Activated CD8-positive, alpha-beta memory T cell treated with anti-CD3 and anti-CD28 coated beads, Interleukin-2, amount 10 ng/mL, durations not matched to agents 7 days and 5 days (primary cell): ENCODE results near the gene STK16. TPM values are rescaled to one million over a fixed set of nuclear protein-coding genes. Genes with fewer than 3 reads are reported as not detected.
"Not testable (repeated sequence)": the region's sequence is repeated elsewhere in the genome, so short reads cannot be mapped to it uniquely, and the experiment has no call there.

ENCODE experiments used
- ATAC-seq: fragments of 150-1000 bp; cut with Tn5 transposase; one replicate; pipeline ENCODE4 v1.10.0; 2021; ENCODE audit warnings: moderate library complexity
- CTCF ChIA-PET: fragments of 350-600 bp; sonication (Branson Sonifier 250); formaldehyde crosslinking; loops from one replicate; lab custom pipeline; 2021; ENCODE audit warnings: antibody characterized with exemption; lab: Charles Lee
- DNase-seq: peaks from one replicate; pipeline ENCODE4 v3.0.0-alpha.2; 2020
- H3K27ac Mint-ChIP-seq: one replicate; pipeline ENCODE4 v1.8.0; 2021; ENCODE audit warnings: mild to moderate bottlenecking, mixed read lengths
- H3K27me3 Mint-ChIP-seq: one replicate; pipeline ENCODE4 v1.8.0; 2021; ENCODE audit warnings: mixed read lengths
- H3K36me3 Mint-ChIP-seq: one replicate; pipeline ENCODE4 v1.8.0; 2021; ENCODE audit warnings: mild to moderate bottlenecking, mixed read lengths
- H3K4me1 Mint-ChIP-seq: one replicate; pipeline ENCODE4 v1.8.0; 2021; ENCODE audit warnings: mixed read lengths
- H3K4me3 Mint-ChIP-seq: one replicate; pipeline ENCODE4 v1.8.0; 2021; ENCODE audit warnings: mild to moderate bottlenecking, moderate library complexity, mixed read lengths
- H3K9me3 Mint-ChIP-seq: one replicate; pipeline ENCODE4 v1.8.0; 2022; ENCODE audit warnings: low read depth, mixed read lengths
- total RNA-seq, 2 experiments: library from RNA; stranded (reverse); gene quantifications; one replicate each; pipeline ENCODE4 v1.2.3, GENCODE V29; 2021

STK16 gene
- total RNA-seq, 2 experiments from 2014 or later = 37.3 to 41.7 TPM

DNA sequence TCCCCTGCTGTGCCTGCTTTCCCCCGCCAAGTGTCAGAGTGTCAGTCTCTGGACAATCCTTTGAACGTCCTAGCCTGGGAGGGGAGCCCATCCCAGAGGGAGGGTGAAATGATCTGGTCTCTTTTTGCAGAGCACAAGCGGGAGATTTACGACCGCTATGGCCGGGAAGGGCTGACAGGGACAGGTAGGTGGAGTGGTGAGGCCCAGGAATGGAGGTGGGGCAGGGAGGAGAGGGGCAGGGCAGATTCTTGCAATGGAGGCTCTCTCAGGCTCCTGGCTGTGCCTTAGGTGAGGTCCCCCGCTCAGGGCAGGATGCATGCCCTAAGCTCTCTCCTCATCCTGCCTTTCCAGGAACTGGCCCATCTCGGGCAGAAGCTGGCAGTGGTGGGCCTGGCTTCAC is 36.3 kb downstream of the STK16 start:
- ATAC-seq (no peak), DNase-seq (no peak)
- CTCF ChIA-PET = interaction anchor here (0.8 to 14.8 kb wide), 3 partner anchors 11 to 127 kb away, joined by 3 to 260 read pairs (median 3); partner anchors contain the start of genes ANKZF1 and ATG9A
- H3K9me3 Mint-ChIP-seq = no peaks in the 10 kb centered on the region
- H3K4me3 Mint-ChIP-seq = no peak overlapping the region
- peaks cover 12% of the 10 kb centered on the region for H3K36me3 Mint-ChIP-seq
- H3K27ac Mint-ChIP-seq = peak overlapping the region; percentile 33
- H3K27me3 Mint-ChIP-seq = no peaks in the 10 kb centered on the region
- H3K4me1 Mint-ChIP-seq = peaks cover 32% of the 10 kb centered on the region

DNA sequence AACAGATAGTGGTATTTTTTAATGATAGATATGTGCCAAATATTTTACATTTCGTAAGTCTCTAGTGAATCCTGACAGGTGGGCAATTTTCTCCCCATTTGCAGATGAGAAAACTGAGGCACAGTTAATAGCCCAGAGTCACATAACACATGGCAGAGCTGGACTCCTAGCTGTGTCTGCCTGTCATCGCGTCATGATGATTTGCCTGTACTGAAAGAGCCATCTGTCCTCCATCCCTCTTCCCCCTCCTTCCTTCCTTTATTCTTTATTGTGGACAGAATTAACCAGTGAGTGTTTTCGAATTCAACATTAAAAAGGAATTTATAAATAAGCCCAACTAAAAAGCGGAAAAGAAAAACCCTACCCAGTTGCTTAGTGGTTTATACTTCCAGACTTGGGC is 37.1 kb downstream of the STK16 start:
- H3K4me3 Mint-ChIP-seq = no peak overlapping the region
- DNase-seq (no peak), ATAC-seq (no peak)
- no peak overlapping the region for H3K27ac Mint-ChIP-seq
- CTCF ChIA-PET = interaction anchor here (0.6 to 14.8 kb wide), 3 partner anchors 10 to 128 kb away, joined by 3 to 260 read pairs (median 3); no protein-coding TSS in a partner anchor
- no peaks in the 10 kb centered on the region for H3K27me3 Mint-ChIP-seq
- H3K36me3 Mint-ChIP-seq = peaks cover 12% of the 10 kb centered on the region
- H3K9me3 Mint-ChIP-seq = no peaks in the 10 kb centered on the region
- H3K4me1 Mint-ChIP-seq = peaks cover 29% of the 10 kb centered on the region

DNA sequence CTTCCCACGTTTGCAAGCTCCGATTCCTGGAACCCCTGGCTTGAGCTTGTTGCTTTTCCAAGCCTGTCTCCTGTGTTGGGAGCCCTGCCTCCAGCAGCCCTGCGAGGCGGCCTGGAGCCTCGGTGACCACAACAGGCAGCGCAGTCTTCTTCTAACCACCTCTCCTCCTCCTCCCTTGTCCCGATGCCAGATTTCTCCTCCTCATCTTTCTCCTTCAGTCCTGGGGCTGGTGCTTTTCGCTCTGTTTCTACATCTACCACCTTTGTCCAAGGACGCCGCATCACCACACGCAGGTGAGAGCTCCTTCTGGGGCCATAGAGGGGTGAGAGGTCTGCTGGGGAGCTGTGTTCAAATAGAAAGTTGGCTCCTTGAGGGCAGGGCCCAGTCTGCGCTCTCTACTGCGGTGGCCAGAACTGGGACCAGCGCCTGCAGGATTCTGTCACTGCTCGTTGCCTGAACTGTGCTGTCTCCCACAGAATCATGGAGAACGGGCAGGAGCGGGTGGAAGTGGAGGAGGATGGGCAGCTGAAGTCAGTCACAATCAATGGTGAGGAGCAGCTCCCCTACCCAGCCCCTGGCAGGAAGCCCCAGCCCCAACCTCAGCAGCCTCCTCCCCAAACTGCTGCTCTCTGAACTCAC is 37.8 kb downstream of the STK16 start:
- ATAC-seq (no peak), DNase-seq (no peak)
- Mint-ChIP-seq H3K4me3 (no peak overlapping the region), H3K9me3 (no peaks in the 10 kb centered on the region), H3K27ac (peak overlapping the region; percentile 3), H3K4me1 (peaks cover 23% of the 10 kb centered on the region), H3K36me3 (peaks cover 12% of the 10 kb centered on the region), H3K27me3 (no peaks in the 10 kb centered on the region)
- CTCF ChIA-PET = interaction anchor here (1.5 to 14.8 kb wide), 2 partner anchors 9 to 128 kb away, joined by 3 to 260 read pairs; no protein-coding TSS in a partner anchor

DNA sequence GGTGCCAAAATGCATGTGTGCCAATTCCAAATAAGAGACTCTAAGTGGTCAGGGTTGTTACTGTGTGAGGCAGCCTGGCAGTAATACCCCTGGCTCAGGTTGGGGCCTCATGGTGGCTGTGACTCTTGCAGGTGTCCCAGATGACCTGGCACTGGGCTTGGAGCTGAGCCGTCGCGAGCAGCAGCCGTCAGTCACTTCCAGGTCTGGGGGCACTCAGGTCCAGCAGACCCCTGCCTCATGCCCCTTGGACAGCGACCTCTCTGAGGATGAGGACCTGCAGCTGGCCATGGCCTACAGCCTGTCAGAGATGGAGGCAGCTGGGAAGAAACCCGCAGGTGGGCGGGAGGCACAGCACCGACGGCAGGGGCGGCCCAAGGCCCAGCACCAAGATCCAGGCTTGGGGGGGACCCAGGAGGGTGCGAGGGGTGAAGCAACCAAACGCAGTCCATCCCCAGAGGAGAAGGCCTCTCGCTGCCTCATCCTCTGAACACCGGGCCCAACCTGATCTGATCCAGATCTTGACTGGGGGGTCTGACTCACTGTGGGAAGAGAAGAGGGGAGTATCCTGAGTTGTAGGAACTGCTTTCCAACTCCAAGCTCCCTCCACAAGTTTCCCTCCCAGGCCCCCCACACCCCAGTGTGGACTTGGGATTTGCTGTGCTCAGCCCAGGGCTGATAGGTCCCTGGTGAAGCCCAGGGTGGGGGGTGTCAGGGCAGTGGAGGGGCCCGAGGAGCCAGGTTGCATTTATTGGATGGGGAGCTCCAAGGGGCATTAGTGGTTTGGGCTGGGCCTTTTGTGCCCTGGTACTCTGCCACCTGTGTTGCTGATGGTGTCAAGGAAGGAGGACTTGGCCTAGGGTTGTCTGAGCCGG is 39.5 kb downstream of the STK16 start:
- H3K4me1 Mint-ChIP-seq = peaks cover 13% of the 10 kb centered on the region
- peaks cover 10% of the 10 kb centered on the region for H3K36me3 Mint-ChIP-seq
- H3K27ac Mint-ChIP-seq = no peak overlapping the region
- ATAC-seq = no peak
- CTCF ChIA-PET = interaction anchor here (2.4 to 14.8 kb wide), 2 partner anchors 8 to 125 kb away, joined by 5 to 260 read pairs; no protein-coding TSS in a partner anchor
- DNase-seq = no peak
- no peak overlapping the region for H3K4me3 Mint-ChIP-seq
- no peaks in the 10 kb centered on the region for H3K9me3 Mint-ChIP-seq
- no peaks in the 10 kb centered on the region for H3K27me3 Mint-ChIP-seq

DNA sequence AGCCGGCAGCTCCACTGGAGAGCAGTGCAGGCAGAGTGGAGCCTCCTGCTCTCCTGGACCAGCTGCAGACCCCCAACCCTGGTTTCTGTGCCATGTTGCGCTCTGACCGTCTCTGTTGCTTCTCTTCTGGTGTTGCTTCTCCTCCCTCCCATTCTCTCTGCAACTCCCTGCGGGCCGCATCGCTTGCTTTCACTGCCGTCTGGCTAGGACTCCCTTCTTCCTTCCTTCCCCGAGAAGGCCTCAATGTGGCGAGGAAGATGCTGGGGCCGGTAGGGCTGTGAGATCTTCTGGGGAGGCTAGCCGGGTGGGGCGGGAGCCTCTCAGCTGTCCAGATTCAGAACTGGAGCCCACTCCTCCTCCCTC is 40.1 kb downstream of the STK16 start:
- DNase-seq = no peak
- CTCF ChIA-PET = interaction anchor here (0.6 to 14.8 kb wide), 4 partner anchors 7 to 126 kb away, joined by 3 to 260 read pairs (median 5); no protein-coding TSS in a partner anchor
- Mint-ChIP-seq H3K27ac (no peak overlapping the region), H3K27me3 (no peaks in the 10 kb centered on the region), H3K4me3 (no peak overlapping the region), H3K36me3 (peaks cover 8% of the 10 kb centered on the region), H3K9me3 (no peaks in the 10 kb centered on the region), H3K4me1 (peaks cover 7% of the 10 kb centered on the region)
- ATAC-seq = no peak

DNA sequence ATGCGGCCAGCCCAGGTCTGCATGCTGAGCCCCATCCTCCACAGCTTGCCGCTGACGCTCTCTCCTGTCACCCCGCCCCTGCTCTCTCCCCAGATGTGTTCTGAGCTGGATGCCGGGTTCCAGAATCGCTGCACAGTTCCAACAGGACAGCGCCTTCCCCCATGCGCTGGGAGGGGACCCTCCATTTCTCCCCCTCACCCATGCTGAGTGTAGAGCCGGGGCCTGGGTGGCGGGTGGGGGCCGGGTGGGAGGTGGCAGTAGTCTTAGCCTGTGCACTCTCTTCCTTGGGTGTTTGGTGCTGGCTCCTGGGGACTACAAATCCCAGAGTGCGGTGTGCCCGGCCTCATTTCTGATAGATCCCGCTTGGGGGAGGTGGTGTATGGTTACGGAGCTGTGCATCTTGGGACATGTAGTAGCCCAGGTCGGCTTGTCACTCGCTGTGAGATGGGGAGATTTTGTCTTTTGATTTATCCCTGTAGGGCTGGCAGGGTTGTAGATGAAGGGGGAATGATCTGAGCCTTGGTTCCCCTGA is 40.7 kb downstream of the STK16 start:
- no peaks in the 10 kb centered on the region for H3K27me3 Mint-ChIP-seq
- ATAC-seq (no peak), DNase-seq (no peak)
- CTCF ChIA-PET = interaction anchor here (0.6 to 14.8 kb wide), 5 partner anchors 6 to 127 kb away, joined by 3 to 260 read pairs (median 5); no protein-coding TSS in a partner anchor
- no peaks in the 10 kb centered on the region for H3K9me3 Mint-ChIP-seq
- no peak overlapping the region for H3K27ac Mint-ChIP-seq
- peaks cover 8% of the 10 kb centered on the region for H3K36me3 Mint-ChIP-seq
- H3K4me1 Mint-ChIP-seq = peaks cover 5% of the 10 kb centered on the region
- H3K4me3 Mint-ChIP-seq = no peak overlapping the region

DNA sequence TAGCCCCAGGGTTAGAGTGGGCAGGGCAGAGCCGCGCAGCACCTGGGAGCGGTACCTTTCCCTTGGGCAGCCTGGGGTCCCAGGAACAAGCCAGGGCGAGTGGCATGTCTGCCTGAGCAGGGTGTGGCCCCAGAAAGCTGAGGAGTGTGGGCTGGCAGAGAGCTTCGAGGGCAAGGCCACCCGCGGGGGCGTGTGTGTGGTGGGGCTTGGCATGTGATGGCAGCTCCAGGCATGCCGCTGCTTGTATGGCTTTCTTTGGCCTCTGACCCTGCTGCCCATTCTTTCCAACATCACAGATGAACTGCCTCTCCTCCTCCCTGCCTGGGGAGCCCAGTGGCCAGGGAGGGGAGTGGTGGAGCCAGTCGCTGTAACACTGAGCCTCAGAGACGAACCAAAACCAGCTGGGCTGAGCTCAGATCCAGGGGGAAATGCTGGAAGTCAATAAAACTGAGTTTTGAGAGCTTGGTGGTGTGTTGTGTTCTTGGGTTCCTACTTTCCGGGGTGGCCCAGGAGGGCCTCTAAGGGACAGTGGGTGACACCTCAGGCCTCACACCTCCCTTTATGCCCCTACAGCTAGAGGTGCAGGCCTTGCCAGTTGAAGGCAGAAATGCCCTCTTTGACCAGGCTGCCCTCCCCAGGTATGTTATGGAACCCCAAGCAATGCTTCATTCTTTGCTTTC is 41.3 kb downstream of the STK16 start:
- no peak for ATAC-seq
- no peak for DNase-seq
- H3K27me3 Mint-ChIP-seq = no peaks in the 10 kb centered on the region
- CTCF ChIA-PET = interaction anchor here (1.2 to 14.8 kb wide), 4 partner anchors 6 to 127 kb away, joined by 5 to 260 read pairs (median 8); no protein-coding TSS in a partner anchor
- peaks cover 2% of the 10 kb centered on the region for H3K4me1 Mint-ChIP-seq
- no peaks in the 10 kb centered on the region for H3K9me3 Mint-ChIP-seq
- H3K4me3 Mint-ChIP-seq = no peak overlapping the region
- H3K27ac Mint-ChIP-seq = no peak overlapping the region
- H3K36me3 Mint-ChIP-seq = peaks cover 5% of the 10 kb centered on the region

DNA sequence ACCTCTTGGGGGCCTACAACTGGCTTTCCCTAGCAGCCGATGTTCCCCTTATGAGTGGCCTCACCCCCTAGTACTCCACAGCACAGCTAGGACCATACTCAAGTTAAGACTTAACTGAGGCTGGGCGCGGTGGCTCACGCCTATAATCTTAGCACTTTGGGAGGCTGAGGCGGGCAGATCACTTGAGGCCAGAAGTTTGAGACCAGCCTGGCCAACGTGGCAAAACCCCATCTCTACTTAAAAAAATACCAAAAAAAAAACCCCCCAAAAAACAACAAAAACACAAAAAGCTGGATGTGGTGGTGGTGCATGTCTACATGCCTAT is 41.8 kb downstream of the STK16 start:
- not testable (repeated sequence) for H3K4me1 Mint-ChIP-seq, H3K36me3 Mint-ChIP-seq, H3K27ac Mint-ChIP-seq, DNase-seq, H3K9me3 Mint-ChIP-seq, ATAC-seq, H3K27me3 Mint-ChIP-seq, H3K4me3 Mint-ChIP-seq
- CTCF ChIA-PET = interaction anchor here (0.8 to 14.8 kb wide), 3 partner anchors 5 to 128 kb away, joined by 3 to 260 read pairs (median 8); no protein-coding TSS in a partner anchor

DNA sequence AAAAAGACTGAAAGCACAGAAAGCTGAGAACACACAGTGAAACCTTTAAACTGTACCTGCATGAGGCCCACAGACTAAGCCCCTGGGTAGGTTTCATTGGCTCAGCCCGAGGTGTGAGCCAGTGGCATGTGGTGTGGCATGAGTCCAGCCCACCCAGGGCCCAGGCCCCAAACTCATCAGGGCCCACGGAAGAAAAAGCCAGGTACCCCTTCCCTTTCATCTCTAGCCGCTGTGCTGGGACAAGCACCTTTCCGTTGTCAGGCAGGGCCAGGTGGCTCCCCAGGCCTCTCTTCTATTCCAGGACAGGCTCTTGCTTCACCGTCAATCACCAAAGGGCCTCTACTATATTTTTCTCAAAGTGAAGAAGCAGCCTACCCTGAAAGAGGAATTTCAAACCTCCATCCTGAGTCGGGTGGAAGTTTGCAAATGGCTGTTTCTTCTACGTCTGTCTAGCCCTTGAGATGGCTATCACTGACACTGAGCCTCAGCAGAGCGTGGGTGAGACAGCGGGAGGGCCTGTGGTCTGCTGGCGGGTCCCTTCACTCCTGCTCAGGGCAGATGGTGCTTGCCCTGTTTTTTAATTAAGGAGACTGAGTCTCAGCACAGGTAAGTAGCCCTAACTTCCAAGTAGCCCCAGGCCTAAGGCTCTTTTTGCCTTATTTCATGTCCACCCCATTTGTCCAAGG is 42.4 kb downstream of the STK16 start:
- H3K4me1 Mint-ChIP-seq = peaks cover 2% of the 10 kb centered on the region
- no peak overlapping the region for H3K4me3 Mint-ChIP-seq
- H3K36me3 Mint-ChIP-seq = peaks cover 4% of the 10 kb centered on the region
- no peak for ATAC-seq
- no peaks in the 10 kb centered on the region for H3K27me3 Mint-ChIP-seq
- DNase-seq = no peak
- H3K27ac Mint-ChIP-seq = no peak overlapping the region
- CTCF ChIA-PET = interaction anchor here (0.8 kb wide), 1 partner anchor 10 kb away, joined by 3 read pairs; no protein-coding TSS in a partner anchor
- H3K9me3 Mint-ChIP-seq = no peaks in the 10 kb centered on the region

DNA sequence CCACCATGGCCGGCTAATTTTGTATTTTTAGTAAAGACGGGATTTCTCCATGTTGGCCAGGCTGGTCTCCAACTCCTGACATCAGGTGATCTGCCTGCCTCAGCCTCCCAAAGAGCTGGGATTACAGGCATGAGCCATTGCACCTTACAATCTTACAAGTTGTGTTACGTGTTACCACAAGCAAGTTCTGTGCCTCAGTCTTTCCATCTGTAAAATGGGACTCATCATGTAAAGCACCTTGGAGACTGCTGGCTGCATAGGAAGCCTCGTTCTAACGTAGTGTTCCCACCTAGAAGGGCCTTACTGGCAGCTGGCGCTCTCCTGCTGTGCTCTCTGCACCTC is 43.9 kb downstream of the STK16 start:
- Mint-ChIP-seq H3K27ac (no peak overlapping the region), H3K4me1 (peaks cover 2% of the 10 kb centered on the region), H3K36me3 (no peaks in the 10 kb centered on the region), H3K4me3 (no peak overlapping the region), H3K9me3 (no peaks in the 10 kb centered on the region), H3K27me3 (no peaks in the 10 kb centered on the region)
- CTCF ChIA-PET = interaction anchor here (8.5 kb wide), 1 partner anchor 10 kb away, joined by 260 read pairs; the partner anchor contains the start of gene DNAJB2
- no peak for ATAC-seq
- DNase-seq = no peak

DNA sequence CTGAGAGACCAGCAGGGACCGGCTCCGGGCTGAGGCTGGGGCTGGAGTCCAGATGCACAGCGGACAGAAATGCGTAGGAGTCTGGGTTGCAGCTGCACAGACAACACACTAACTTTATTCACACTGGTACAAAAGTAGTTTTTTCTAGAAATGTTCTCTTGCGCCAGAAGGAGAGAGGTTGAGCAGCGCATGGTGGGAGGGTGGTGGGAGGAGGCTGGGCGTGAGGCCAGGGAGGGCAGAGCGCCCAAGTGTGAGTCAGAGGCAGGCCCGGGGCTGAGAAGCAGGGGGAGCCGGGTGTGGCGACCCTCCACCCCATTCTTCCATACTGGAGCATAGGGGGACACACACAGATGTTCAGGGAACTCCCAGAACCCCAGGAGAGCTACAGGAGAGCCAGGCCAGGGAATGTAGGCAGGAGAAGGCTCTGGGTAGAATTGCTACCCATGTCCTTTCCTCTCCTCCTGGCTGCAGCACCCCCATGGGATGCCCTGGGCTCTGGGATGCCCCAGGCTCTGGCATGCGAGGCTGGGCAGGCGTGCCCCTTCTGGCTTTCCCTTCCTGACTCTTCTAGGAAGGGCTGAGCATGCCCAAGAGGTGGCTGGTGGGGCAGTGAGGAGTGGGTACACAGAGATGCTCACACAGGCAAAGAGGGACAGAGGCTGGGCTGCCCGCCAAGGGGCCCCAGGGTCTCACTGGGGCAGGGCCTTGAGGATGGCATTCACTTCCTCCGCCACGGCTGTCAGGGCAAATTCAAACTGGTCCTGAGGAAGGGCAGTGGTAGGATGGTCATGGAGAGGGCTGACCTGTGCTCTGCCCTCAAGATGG is 44.5 kb downstream of the STK16 start:
- H3K9me3 Mint-ChIP-seq = no peaks in the 10 kb centered on the region
- no peaks in the 10 kb centered on the region for H3K27me3 Mint-ChIP-seq
- DNase-seq (no peak), ATAC-seq (no peak)
- CTCF ChIA-PET = interaction anchor here (8.5 kb wide), 1 partner anchor 10 kb away, joined by 260 read pairs; the partner anchor contains the start of gene DNAJB2
- H3K4me1 Mint-ChIP-seq = peaks cover 6% of the 10 kb centered on the region
- H3K27ac Mint-ChIP-seq = no peak overlapping the region
- no peaks in the 10 kb centered on the region for H3K36me3 Mint-ChIP-seq
- H3K4me3 Mint-ChIP-seq = no peak overlapping the region
